Adrenal gland (tissue), 12 donors: ENCODE data around the gene RTL10. TPM values are rescaled to one million over a fixed set of nuclear protein-coding genes. Genes with fewer than 3 reads are reported as not detected.

ENCODE experiments used
- DNase-seq, 7 donors: peaks; one replicate each; pipeline ENCODE4 v3.0.0-alpha.2; 2019 to 2020
- H3K27ac ChIP-seq, 5 donors: fragments of 200-600 bp; sonication (generic) in 4 of 5; 1 replicate in 3 of 5; 2 replicates in 2 of 5; pipeline versions ENCODE4 v1.5.1 to v1.8.0; 2016 to 2020; ENCODE audit warnings: mild to moderate bottlenecking in 1 of 5
- H3K27me3 ChIP-seq: fragments of 200-600 bp; 2 replicates; pipeline ENCODE4 v1.8.0; 2021
- H3K36me3 ChIP-seq, 2 donors: fragments of 200-600 bp; replicated peaks in 1 of 2; 1 replicate in 1 of 2; 2 replicates in 1 of 2; pipeline versions ENCODE4 v1.5.1 to v1.8.0; 2018 to 2022
- H3K4me1 ChIP-seq, 2 donors: fragments of 200-600 bp; replicated peaks in 1 of 2; 1 replicate in 1 of 2; 2 replicates in 1 of 2; pipeline versions ENCODE4 v1.5.1 to v1.8.0; 2018 to 2021
- H3K4me3 ChIP-seq, 4 donors: fragments of 200-600 bp; sonication (generic) in 3 of 4; one replicate each; pipeline ENCODE4 v1.5.1; 2016 to 2018
- H3K9me3 ChIP-seq, 3 donors: fragments of 200-600 bp; sonication (generic) in 1 of 3; replicated peaks in 1 of 3; 1 replicate in 2 of 3; 2 replicates in 1 of 3; pipeline versions ENCODE4 v1.5.1 to v1.8.0; 2016 to 2021
- POLR2A ChIP-seq, 2 donors: fragments of 450-650 bp; IDR thresholded peaks; one replicate each; pipeline ENCODE4 v1.6.1; 2017; ENCODE audit warnings: antibody characterized with exemption in 2 of 2, mild to moderate bottlenecking in 2 of 2, moderate library complexity in 1 of 2
- WGBS, 4 donors: extraction: QIAGEN DNeasy Blood & Tissue Kit in 2 of 4; methylation state at CpG; one replicate each; pipeline versions ENCODE4 v1.1.5 to v1.1.7; 2013 to 2017; 5-methylcytosine and 5-hydroxymethylcytosine counted together
- intact Hi-C, 2 donors: fragments of 100-400 bp; cut with DNase I; formaldehyde crosslinking; loops; one replicate each; pipeline versions ENCODE4 v1.14.1 to v1.15.0; 2022 to 2023
- polyA plus RNA-seq, 3 donors: library from polyadenylated mRNA; stranded (reverse); fragments of 200-250 nt in 2 of 3; fragments of 350-450 nt in 1 of 3; fragmentation: Illumina TruSeq in 1 of 3; extraction: RNeasy Lipid Tissue Mini Kit (QIAGEN cat#74804) in 1 of 3; gene quantifications; one replicate each; pipeline ENCODE4 v1.2.3, GENCODE V29; 2013 to 2014
- total RNA-seq, 9 donors: library from RNA; depleted of rRNA in 4 of 9; stranded (reverse); fragments of >200 nt in 4 of 9; fragments of 120-200 nt in 1 of 9; fragmentation: NEBNext Ultra II Directional in 1 of 9; extraction: Animal tissue kit (Norgen Biotek cat#: 25700) in 1 of 9; gene quantifications; one replicate each; pipeline versions ENCODE4 v1.1.0 to v1.2.4, GENCODE V29; 2013 to 2023
- TF ChIP-seq, protein P1 (sequence below), 6 experiments: fragments of 450-650 bp in 4 of 6; fragments of 200-600 bp in 2 of 6; sonication (generic) in 1 of 6; IDR thresholded peaks; 1 replicate in 5 of 6; 2 replicates in 1 of 6; pipeline versions ENCODE4 v1.5.1 to v1.8.0; 2016 to 2021; ENCODE audit warnings: antibody characterized with exemption in 6 of 6, mild to moderate bottlenecking in 2 of 6, moderate library complexity in 1 of 6
- donor health status: healthy with polysubstance abuse.
- donor health status: Bipolar disorder and iron deficiency.
- donor health status: DM: yes; HTN: yes; CAD: no.
- donor health status: DM: no; HTN: no; CAD: no.
- donor health status: DM: no; HTN: no; CAD: no.
- donor health status: DM: yes; HTN: yes; CAD: no.

RTL10 gene
- total and polyA plus RNA-seq, 12 donors, result 5.5 to 17.5 (median 11.7) TPM

DNA sequence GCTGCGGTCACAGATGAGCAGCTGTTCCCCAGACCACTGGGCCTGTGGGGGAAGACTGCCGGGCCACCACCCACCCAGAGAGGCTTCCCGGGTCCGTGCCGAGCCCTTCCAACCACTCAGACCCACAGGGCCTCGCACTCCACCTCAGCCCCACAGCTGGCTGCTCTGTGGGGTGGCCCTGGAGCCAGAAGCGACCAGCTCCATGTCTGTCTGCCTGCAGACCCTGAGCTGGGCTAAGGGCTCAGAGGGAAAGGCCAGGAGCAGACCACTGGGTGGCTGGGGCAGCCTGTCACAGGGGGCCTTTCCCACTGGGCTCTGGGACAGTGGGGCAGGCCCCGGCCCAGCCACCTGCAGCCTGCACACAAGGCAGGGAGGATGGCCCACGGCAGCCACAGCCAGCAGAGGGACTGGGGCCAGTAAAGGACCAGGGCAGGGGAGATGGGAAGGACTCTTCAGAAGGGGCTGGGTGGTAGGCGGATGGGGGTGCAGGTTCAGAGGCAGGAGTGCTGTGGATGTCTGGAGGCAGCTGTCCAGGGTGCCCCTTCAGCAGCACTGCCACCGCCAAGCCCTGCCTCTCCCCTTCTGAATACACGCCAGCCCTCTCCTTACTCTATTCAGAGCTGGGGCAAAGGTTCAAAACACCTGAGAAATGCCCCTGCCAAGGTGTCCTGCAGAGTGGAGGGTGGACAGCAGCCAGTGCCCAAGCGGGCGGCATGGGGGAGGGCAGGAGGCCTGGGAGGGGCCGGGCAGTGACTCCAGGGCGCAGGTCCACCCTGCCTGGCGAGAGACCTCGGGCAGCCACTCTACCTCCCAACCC lies 32.2 kb downstream of the RTL10 start:
- H3K9me3 ChIP-seq, result no peaks in the 10 kb centered on the region
- H3K27me3 ChIP-seq, result no peaks in the 10 kb centered on the region
- no peaks in the 10 kb centered on the region for H3K4me1 ChIP-seq
- WGBS, 4 donors, result 90 to 95% (median 93%) methylated on average over 5 to 18 of the region's 18 CpGs
- H3K27ac ChIP-seq, result no peak overlapping the region
- no peaks in the 10 kb centered on the region for H3K36me3 ChIP-seq
- TF ChIP-seq POLR2A (IDR thresholded peaks at IDR 0.05), result no peak
- TF ChIP-seq, protein P1, sequence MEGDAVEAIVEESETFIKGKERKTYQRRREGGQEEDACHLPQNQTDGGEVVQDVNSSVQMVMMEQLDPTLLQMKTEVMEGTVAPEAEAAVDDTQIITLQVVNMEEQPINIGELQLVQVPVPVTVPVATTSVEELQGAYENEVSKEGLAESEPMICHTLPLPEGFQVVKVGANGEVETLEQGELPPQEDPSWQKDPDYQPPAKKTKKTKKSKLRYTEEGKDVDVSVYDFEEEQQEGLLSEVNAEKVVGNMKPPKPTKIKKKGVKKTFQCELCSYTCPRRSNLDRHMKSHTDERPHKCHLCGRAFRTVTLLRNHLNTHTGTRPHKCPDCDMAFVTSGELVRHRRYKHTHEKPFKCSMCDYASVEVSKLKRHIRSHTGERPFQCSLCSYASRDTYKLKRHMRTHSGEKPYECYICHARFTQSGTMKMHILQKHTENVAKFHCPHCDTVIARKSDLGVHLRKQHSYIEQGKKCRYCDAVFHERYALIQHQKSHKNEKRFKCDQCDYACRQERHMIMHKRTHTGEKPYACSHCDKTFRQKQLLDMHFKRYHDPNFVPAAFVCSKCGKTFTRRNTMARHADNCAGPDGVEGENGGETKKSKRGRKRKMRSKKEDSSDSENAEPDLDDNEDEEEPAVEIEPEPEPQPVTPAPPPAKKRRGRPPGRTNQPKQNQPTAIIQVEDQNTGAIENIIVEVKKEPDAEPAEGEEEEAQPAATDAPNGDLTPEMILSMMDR (IDR thresholded peaks at IDR 0.05), result no peak
- H3K4me3 ChIP-seq, result no peak overlapping the region
- intact Hi-C loops, result no loop called here
- DNase-seq, result peak in 4 of 7 donors; percentile 4 to 14 (median 10)

DNA sequence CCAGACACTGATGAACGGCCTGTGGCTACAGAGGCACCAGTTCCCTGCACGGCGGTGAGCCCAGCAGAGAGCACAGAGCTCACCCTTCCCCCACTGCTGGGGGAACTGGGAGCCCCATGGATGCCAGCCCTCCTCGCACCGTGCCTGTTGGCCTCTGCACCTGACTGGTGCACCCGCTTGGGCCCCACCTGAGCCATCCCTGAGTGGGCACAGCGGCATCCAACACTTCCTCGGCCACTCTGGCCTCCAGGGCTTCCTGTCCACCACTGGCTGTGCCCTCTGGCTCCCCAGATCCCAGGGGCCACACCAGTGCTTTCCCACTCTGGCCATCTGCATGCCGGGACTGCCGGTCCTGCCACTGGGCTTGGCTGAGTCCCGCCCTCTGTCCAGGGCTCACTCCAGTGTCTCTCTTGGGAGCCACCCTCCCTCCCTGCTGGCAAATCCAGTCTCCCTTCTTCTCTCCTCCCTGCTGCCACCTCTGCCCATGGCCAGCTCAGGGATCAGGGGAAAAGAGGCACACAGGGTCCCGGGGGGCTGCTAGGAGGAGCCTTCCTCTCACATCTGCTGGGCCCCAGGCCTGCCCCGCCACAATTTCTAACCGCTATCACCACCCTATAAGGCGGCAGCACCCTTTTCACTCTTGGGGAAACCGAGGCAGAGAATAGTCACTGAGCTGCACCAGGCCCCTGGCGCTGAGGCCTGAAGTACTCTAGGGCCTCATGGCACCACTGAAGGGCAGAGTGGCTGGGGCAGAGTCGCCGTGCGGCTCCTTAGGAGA lies 33.0 kb downstream of the RTL10 start:
- DNase-seq, result peak in 3 of 7 donors; percentile 2 to 39 (median 5)
- H3K27me3 ChIP-seq, result no peaks in the 10 kb centered on the region
- no peaks in the 10 kb centered on the region for H3K9me3 ChIP-seq
- no peak overlapping the region for H3K4me3 ChIP-seq
- no peak overlapping the region for H3K27ac ChIP-seq
- 89 to 96% (median 92%) methylated on average over 9 to 20 of the region's 20 CpGs for WGBS, 4 donors
- intact Hi-C loops, result no loop called here
- no peaks in the 10 kb centered on the region for H3K4me1 ChIP-seq
- H3K36me3 ChIP-seq, result no peaks in the 10 kb centered on the region
- TF ChIP-seq POLR2A (IDR thresholded peaks at IDR 0.05), result no peak
- TF ChIP-seq, protein P1 (IDR thresholded peaks at IDR 0.05), result no peak

DNA sequence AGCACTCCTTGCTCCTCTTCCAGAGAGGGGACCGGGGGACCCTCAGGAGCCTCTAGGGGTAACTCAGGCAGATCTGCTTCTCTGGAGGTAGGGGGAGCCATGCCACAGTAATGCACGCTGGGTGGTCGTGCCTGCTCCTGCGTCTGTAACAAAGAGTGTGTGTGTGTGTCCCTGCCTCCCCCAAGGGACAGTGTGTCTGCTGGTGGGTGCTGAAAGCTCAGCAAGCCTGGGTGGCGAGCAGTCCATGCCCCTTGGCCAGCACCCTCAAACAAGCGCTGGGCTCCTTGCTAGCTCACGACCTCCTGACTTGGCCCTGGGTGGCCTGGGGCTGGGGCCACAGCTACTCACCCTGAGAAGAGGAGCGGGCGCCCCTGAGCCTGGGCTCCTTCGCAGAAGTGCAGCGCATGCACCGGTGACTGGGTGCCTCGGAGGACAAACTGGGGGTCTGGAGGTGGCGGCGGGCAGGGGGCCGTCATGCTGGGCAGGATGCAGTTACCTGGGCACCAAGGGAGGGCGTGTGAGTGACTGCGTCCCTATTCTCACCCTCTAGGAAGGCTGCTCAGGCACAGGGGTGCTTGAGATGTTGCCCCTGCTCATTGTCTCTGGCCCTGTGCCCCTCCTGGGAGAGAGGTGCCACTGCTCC lies 33.7 kb downstream of the RTL10 start:
- peak in 5 of 7 donors; percentile 8 to 41 (median 9) for DNase-seq
- WGBS, 4 donors, result 92 to 96% (median 94%) methylated on average over 5 to 18 of the region's 18 CpGs
- Histone ChIP-seq H3K27me3 (no peaks in the 10 kb centered on the region), H3K27ac (no peak overlapping the region), H3K36me3 (no peaks in the 10 kb centered on the region), H3K4me1 (no peaks in the 10 kb centered on the region), H3K4me3 (no peak overlapping the region), H3K9me3 (no peaks in the 10 kb centered on the region)
- TF ChIP-seq, protein P1 (IDR thresholded peaks at IDR 0.05), result no peak
- no peak for TF ChIP-seq POLR2A (IDR thresholded peaks at IDR 0.05)
- intact Hi-C loops, result no loop called here
